GM19397 (cell line): ENCODE data around the gene BAZ2B.

Experiments used
- ATAC-seq: cut with Tn5 transposase; IDR thresholded peaks from one replicate; pipeline ENCODE4 v1.9.1; 2021; ENCODE audit warnings: mild to moderate bottlenecking, moderate library complexity; ENCODE audit not compliant: unreplicated experiment

BAZ2B gene

DNA sequence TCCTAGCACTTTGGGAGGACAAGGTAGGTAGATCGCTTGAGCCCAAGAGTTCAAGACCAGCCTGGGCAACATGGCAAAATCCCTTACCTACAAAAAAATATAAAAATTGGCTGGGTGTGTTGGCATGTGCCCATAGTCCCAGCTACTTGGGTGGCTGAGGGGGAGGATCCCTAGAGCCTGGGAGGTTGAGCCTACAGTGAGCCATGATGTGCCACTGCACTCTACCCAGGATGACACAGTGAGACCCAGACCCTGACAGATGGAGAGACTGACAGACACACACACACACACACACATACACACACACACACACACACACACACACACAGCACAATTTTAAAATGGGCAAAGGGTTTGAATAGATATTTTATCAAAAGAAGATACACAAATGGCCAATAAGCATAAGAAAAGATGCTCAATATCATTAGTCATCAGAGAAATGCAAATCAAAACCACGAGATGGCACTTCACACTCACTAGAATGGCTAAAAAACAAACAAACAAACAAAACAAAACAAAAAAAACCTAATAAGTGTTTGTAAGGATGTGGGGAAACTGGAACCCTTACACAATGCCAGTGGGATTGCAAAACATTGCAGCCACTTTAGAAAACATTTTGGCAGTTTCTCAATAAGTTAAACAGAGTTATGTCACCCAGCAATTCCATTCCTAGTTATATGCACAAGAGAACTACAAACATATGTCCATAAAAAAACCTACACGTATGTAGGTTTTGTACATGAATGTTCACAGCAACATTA is 42.3 kb downstream of the BAZ2B start:
- no peak for ATAC-seq

DNA sequence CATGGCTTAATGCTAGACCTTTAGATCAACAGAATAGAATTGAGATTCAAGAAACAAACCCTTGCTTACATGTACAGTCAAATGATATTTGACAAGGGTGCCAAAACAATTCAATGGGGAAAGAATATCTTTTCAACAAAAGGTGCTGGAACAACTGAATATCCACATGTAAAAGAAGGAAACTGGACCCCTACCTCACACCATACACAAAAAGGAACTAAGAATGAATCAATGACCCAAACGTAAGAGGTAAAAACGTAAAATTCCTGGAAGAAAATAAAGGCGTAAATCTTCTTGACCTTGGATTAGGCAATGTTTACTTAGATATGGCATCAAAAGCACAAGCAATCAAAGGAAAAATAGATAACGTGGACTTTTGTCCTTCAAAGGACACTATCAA is 43.1 kb downstream of the BAZ2B start:
- ATAC-seq, result no peak

DNA sequence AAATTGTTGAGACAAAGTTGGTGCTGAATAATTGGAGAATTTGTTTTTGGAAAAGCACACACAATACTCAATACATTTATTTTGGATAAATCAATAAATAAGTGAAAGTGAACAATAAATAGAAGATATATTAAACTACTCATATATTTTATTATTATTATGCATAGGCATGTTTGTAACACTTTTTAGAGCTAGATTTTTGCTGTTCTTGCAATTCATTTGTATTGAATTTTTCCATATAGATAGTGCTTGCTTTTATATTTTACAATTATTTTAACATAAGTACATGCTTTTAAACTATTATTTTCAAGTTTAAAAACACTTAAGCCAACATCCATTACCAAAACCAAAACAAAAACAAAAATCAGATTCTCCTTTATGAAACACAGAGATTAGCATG is 43.9 kb downstream of the BAZ2B start:
- ATAC-seq, result no peak

DNA sequence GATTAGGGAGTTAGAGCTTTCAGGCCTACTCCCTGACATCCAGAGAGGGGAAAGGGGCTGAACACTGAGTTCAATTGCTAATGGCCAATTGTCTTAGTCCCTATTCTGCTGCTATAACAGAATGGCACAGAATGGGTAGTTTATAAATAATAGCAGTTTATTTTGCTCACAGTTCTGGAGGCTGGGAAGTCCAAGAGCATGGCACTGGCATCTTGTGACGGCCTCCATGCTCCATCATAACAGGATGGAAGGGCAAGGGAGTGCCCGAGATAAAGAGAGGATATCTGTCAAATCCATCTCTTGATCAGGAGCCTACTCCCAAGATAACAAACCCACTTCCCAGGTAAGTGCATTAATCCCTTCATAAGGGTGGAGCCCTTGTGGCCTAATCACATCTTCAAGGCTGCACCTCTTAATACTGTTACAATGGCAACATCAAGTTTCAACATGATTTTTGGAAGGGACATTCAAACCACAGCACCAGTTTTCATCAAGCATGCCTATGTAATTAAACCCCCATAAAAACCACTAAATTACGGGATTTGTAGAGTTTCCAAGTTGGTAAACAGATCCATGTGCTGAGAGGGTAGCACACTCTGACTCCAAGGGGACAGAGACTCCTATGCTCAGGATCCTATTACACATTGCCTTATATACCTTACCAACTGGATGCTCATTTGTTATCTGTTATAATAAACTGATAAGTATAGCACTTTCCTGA is 44.6 kb downstream of the BAZ2B start:
- no peak for ATAC-seq

DNA sequence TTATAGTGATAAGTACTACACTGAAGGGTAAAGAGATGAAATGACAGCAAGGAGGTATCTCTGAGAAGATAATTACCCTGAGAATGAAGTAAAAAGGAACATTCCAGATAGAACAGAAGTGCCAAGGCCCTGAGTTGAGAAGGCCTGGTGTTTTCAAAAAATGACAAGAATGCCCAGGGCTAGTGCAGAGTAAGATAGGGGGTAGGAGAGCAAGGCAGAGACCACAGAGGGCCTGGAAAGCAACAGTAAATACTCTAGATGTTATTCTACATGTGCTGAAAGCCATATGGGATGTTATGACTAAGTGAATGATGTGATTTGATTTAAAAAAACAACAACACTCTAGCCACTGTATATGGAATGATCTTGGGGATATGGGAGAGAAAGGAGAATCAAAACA is 52.3 kb downstream of the BAZ2B start:
- ATAC-seq, result no peak

DNA sequence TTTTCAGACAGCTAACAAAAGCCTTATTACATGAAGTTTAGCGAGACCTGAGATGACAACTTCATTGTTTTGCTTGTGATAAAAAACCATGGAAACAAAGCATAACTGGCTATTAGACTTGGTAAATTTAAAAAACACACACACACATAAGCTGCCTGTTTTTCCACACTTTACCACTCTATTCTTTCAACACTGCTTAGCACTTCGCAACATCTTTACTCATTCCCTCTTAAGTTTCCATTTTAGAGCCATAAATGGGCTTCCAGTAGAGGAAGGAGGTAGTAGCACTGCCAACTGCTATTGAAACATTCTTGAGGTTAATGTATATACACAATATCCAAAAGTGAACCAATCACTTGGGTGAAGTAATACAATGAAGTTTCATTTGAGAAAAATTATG is 54.1 kb downstream of the BAZ2B start:
- no peak for ATAC-seq

DNA sequence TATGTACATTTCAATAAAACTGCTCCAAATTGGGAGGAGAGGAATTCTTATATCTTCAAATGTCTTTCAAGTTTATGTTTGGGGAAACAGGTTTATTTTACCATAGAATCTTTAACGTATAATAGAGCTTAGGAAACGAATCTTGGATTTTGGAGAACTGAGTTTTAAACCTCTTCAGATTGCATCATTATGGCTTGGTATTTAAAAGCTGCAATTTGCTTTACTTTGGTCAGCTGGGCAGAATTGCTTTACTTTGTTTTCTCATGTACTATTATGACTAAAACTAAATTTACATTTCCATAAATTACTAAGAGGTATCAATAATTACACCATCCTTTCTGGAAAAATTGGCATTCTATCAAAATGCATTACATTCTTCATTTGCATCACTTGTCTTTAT is 54.6 kb downstream of the BAZ2B start:
- ATAC-seq, result no peak

DNA sequence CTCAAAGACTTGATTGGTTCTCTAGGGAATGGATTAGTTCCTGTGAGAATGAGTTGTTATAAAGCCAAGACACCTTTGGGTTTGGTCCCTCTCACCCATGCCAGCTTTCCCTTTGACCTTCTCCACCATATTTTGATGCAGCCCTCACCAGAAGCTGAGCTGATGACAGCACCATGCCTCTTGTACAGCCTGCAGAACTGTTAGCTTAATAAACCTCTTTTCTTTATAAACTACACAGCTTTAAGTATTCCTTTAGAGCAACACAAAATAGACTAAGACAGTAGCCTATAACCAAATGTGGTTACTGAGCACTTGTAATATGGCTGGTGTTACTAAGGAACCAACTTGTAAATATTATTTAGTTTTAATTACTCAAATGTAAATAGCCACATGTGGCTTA is 55.1 kb downstream of the BAZ2B start:
- no peak for ATAC-seq

DNA sequence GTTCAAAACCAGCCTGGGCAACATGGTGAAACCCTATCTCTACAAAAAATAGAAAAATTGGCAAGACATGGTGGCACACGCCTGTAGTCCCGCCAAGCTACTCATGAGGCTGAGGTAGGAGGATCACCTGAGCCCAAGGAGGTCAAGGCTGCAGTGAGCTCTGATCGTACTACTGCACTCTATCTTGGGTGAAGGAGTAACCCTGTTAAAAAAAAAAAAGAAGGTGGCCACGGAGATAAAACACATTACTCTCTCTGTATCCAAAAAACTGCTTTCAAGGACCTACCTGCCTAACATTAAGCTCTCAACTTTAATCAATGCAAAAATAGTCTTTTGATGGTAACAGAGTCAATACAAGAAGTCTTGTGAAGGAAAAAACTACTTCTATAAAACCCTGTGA is 57.3 kb downstream of the BAZ2B start:
- no peak for ATAC-seq

DNA sequence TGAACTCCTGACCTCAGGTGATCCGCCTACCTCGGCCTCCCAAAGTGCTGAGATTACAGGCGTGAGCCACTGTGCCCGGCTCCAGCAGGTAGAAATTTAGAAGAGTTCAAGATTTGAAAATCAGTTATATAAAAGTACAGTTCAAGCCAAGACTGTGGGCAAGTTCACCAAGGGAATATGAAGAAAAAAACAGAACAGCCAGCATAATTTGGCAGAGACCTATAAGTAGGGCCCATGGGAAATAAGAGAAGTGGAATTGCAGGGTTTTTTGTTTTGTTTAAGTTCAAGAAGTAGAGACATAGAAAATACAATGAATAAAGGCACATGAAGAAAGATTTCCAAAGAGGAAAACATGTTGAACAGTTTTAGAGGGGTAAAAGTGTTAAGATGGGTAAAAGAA is 57.9 kb downstream of the BAZ2B start:
- no peak for ATAC-seq

DNA sequence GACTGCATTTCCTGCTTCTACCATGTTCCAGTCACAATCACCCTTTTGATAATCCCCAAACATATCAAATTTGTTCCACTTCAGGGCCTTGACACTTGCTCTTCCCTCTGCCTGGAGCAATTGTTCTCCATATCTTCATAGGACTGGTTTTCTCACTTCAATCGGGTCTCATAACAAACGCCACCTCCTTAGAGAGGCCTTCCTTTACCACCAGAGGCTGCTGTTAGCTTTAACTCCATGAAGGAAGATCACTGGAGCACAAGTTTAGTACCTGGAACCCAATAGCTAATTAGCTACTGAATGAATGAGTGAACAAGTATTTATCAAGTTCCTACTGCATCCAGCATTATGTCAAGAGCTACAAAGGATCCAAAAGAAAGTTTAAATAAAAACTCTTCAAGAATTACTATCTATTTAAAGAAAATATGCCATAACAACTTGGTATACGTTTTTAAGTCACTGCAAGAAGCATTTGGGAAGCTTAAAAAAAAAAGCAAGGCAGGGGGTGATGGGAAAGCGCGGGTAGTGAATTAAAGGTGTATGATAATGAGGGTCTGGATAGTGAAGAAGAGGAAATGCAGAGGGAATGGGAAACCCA is 58.8 kb downstream of the BAZ2B start:
- no peak for ATAC-seq

DNA sequence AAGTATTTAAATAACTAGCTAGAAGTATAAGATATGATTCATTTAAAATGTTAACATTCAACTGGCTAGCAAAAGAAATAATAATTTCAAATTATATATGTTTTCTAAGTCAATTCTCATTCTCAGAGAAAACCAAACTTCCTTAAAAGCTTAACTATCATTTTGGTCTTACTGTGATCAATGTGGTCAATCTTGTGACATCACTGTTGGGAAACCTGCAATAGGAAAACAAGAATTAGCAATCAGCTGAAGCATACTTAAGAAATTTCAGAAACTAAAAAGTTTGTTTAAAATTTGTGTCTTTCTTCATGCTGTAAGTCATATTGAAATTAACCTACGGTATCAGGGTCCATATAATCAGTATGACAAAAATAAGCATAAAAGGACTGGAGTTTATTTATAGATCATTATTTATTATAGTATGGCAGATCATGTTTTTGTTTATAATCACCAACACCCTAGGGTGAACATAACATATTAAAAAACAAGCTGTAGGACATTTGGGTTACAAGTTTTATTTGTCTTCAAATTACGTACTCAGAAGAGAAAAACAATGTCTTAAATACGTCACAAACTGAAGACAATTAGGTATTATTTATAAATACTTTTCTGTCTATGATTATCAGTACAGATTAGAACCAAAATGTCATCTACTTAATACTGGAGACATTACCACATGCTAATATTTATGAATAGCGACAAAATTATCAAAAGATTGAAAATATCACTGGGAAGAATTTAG is 60.5 kb downstream of the BAZ2B start:
- no peak for ATAC-seq

DNA sequence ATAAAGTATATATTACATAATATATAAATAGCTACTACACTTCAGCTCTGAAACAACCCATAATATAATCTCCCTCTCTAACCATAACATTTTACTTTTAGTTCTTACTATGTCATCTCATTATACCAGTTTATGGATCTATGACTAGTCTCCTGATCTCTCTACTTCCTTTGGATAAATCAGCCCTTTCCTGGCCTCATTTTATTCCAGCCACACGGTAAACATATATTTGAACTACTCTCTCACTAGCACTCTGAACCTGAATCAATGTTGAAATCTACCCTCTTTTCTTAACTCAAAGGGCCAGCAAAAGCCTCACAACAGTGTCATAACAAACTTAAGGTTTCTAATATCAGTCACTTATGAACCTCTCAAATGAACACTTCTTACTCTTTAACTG is 62.6 kb downstream of the BAZ2B start:
- ATAC-seq, result no peak

DNA sequence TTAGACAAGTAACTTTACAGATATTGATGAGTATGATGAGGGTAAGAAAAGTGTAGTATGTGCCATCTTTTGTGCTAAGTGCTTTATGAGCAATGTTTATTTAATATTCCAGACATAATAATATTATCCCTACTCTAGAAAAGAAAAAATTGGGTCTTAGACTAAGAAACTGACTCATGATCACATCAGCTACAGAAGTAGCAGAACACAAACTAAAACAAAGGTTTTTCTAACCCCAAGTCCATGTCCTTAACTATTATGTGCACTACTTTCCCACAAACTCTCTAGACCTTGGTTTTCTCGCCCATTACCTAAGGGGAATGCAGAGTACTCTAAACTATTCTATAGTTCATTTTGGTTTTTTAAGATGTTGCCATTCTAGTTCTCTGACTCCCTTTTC is 64.5 kb downstream of the BAZ2B start:
- no peak for ATAC-seq

DNA sequence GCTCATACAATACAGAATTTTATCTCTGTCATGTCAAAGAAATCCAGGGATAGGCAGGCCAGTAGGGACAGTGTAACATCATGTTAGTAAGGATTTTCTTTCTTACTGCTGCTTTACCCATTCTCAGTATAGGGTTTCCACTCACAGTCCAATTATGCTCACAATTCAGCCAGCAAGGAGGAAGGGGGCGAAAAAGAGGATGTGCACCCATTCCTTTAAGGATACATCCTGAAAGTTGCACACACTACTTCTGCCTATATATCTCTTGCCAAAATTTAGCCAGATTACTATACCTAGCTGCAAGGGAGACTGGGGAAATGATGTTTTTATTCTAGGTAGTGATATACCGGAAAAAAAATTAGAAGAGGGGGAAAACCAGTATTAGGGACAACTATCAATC is 66.1 kb downstream of the BAZ2B start:
- ATAC-seq, result no peak

DNA sequence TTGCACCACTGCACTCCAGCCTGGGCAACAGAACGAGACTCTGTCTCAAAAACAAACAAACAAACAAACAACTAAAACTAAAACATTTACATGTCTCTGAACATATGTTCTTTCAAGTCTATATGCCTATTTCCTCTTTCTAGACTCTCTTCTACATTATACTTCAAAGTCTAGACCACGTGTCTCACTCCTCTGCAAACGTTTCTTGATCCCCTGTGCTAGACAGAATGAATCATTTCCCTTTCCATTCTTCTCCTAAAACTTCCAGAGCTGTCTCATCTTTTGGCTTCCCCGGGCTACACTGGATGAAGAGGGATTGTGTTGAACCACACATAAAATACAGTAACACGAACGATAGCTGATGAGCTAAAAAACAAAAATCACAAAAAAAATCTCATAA is 67.1 kb downstream of the BAZ2B start:
- no peak for ATAC-seq

DNA sequence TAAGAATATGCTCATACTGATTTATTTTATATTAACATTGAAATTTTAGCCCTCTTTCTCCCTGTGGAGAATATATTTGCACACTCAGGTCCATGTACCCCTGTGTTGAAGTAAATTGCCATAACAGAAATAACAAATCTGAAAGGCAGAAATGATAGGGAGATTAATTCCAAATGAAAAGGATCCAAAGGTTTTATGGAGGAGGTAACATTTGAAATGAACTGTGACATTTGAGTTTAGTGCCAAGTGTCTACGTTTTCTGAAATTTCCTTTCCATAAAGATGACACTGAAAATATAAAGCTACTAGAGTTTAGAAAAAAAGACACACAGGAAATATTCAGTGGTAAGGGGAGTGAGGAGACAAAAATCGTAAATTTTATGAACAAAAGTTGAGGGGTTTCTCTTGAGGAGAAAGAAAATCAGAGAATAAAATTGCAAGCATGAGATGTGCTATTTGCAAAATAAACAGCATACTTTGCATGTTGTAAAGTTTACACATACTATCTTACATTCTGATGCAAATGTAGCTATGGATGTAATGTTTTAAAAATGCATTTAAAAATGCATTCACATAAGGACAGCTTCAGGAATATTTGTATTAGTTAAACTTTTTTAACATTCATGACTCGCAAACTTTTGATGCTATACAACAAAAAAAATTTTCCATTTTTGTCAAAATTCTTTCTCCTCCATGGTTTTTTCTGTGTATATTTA is 69.5 kb downstream of the BAZ2B start:
- no peak for ATAC-seq

DNA sequence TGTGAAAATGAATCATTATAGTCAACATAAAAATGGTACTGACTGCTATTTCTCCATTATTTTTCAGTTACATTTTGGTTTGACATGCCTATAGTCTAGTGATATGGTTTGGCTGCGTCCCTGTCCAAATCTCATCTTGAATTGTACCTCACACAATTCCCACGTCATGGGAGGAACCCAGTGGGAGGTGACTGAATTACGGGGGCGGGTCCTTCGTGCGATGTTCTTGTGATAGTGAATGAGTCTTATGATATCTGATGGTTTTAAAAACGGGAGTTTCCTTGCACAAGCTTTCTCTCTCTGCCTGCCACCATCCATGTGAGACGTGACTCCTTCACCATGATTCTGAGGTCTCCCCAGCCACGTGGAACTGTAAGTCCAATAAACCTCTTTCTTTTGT is 70.3 kb downstream of the BAZ2B start:
- ATAC-seq, result no peak

DNA sequence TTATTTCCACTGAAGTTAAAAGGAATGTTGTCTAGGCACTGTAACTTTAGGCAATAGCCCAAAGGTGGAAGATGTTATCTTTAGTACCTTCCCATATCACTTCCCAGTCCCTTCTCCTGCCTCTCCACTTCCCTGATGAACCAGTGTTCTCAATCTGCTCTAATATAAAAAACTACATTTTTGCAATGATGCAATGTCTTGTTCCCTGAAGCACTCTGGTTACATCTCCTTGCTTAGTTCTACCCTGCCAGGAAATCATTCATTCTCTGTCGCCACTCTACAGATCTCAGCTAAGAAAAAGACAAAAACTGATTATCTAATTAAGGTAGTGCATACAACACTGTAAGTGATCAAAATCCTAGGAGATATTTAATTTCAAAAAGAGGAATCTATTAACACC is 71.3 kb downstream of the BAZ2B start:
- ATAC-seq, result no peak

DNA sequence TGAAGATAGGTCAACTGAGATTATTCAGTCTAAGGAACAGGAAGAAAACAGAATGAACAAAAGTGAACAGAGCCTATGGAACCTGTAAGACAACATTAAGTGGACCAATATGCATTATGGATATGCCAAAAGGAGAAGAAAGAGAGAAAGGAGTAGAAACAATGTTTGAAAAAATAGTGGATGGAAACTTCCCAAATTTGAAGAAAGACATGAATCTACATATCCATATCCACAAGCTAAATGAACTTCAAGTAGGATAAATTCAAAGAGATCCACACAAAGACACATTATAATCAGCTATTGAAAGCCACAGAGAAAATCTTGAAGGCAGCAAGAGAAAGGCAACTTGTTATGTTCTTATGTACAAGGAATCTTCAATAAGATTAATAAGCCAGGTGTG is 74.2 kb downstream of the BAZ2B start:
- ATAC-seq, result no peak

DNA sequence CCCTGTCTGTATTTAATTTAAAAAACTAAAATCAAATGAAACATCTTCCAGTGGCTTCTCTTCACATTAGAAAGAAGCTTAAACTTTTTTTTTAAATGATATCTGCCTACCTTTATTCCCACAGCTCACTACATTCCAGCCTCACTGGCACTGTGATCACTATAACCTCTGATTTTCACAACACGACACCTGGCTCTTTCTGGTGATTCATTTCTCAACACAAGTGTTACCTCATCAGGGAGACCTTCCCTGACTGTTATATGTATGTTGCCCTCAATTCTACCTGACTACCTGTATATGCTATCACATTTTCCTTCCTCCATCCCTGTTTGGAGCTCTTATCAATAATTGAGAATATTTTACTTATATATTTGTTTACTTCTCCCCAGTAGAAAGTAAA is 76.6 kb downstream of the BAZ2B start:
- ATAC-seq, result no peak
